DMS114 treated with DMSO at 0.1 percent for 48 hours (cell line): ENCODE data around the gene TRHDE.
"Not testable (repeated sequence)": the region's sequence is repeated elsewhere in the genome, so short reads cannot be mapped to it uniquely, and the experiment has no call there.

Experiments
- DNase-seq: peaks from one replicate; lab custom pipeline; 2025; ENCODE audit not compliant: unreplicated experiment; lab: John Stamatoyannopoulos, UW

The TRHDE gene

GRCh38 chr12:72505227-72505626, 233.1 kb downstream of the TRHDE start:
- DNase-seq: no peak

- DNase-seq: no peak
Measured at GRCh38 chr12:72509891-72510290, 237.7 kb downstream of the TRHDE start.

DNA sequence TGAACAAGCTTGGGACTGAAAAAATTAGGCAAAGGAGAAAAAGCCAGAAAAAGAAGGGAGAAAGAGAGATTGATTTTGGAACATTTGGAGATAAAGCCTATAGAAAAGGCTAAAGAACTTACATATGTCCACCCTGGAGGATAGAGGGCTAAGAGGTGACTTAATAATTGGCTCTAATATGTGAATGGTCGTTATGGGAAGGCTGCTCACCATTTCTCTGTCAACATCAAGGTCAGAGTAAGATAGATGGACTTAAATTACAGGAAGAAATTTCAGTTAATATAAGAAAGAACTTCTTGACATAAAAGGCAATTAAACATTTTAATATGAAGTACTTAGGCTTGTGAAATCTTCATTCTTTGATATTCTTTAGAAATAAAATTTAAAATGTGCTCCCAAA, 238.6 kb downstream of the TRHDE start:
- no peak for DNase-seq

GRCh38 chr12:72511498-72511897, 239.3 kb downstream of the TRHDE start:
- no peak for DNase-seq

- DNase-seq: no peak
Measured at GRCh38 chr12:72511906-72512305, 239.7 kb downstream of the TRHDE start.

GRCh38 chr12:72520044-72520678, 248.0 kb downstream of the TRHDE start:
- not testable (repeated sequence) for DNase-seq

DNA sequence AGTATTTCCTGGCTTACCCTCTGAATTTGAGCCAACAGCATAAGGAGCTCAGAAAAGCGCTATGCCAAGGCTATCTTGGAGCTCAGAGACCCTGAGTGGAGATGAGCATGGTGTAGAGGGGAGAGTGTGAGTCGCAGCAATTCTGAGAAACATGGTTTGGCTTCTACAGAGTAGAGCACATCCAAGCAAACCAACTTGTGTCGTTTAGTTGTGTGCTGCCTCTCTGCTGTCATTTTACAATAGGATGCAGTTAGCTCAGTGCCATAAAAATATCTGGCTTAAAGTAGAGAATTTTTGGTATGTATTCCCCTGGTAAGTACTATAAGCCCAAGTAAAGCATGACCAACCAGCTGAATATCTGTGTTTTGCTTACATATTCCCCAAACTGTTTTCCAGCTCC, 249.2 kb downstream of the TRHDE start:
- no peak for DNase-seq

GRCh38 chr12:72522411-72522810, 250.2 kb downstream of the TRHDE start:
- DNase-seq: no peak

GRCh38 chr12:72523754-72524153, 251.6 kb downstream of the TRHDE start:
- no peak for DNase-seq

DNA sequence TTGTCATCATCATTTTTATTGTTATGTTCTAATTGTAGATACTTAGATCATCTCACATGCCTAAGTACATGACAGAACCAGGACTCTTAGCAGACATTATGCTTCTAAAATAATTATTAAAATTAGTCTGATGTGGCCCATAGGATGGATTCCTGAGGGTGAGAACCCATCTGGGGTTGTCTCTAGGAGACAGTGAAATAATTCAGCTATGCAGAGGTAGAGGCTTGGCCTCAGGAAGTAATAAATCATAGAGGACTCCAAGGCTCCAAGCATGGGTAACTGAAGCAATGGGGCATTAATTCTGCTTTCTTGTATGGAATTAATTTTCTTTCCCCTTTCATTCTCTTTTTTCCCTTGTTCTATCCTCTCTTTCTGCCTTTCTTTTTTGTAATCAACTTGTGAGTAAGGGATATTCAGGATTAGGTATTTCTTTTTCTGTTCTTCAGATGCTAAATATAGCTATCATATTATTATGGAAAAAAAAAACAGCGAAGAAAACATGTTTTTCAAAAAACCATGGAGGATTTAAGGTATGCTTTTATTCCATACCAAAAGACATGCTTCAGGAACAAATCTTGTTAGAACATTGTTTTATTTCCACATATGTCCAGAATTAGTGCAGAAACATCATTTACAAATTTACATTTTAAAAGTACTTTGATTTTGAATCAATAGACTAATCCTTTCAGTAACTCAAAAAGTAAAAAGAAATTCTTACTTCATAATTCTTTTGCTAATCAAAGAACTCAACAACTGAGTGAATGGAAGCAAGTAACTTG, 263.2 kb downstream of the TRHDE start:
- DNase-seq: no peak

DNA sequence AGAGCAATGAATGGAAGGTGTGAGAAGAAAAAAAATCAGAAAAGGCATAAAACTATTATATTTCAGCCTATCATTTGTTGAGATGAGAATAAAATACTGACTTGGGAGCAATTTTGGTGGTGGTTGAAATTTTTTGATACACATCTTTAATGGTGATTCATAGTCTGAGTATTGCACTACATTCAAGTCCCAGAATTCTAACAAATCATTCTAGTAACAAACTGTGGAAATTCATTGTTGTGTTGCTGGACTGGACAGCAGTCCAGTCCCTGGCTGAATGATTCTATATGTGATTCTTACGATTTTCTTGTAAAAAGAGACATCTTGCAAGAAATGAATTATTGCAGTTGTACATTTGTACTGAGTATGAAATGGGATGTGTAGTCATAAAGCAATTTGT, 268.6 kb downstream of the TRHDE start:
- DNase-seq: no peak

GRCh38 chr12:72543777-72544467, 271.8 kb downstream of the TRHDE start:
- no peak for DNase-seq

DNA sequence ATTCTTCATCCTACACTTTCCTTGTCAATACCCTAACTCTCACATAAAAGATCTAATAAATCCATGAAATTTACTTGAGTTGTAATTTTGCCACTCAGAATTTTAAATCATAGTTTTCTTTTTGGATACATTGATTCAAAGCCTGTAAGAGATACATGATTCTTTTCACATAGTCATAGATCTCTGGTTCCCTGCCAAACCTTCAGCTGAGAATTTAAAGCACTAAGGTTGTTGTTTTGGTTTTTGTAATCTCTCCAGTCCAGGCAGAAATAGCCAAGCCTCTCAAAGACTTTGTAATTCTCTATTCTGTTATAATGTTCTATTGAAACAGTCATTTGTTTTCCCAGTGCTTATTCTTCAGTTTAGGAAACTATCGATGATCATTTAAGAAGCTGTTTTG, 273.9 kb downstream of the TRHDE start:
- no peak for DNase-seq

GRCh38 chr12:72547573-72547972, 275.4 kb downstream of the TRHDE start:
- DNase-seq: no peak

DNA sequence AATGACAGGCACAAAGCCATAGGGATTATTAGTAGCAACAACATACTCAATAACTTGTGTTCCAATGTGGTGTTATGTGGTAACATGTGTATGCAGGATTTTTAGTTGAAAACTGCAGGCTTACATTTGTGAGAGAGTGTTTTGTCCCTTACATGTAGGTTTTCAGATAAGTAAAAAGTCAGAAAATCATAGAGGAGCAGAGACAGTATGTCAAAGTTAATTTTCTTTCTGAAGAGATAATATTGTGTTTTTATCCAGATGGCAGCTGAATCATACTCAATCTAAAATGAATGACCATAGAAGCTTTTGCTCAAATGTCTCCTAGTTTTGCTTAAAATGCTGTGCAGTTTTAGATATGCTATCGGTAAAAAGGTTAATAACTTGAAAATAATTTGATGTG, 277.0 kb downstream of the TRHDE start:
- DNase-seq: no peak

DNA sequence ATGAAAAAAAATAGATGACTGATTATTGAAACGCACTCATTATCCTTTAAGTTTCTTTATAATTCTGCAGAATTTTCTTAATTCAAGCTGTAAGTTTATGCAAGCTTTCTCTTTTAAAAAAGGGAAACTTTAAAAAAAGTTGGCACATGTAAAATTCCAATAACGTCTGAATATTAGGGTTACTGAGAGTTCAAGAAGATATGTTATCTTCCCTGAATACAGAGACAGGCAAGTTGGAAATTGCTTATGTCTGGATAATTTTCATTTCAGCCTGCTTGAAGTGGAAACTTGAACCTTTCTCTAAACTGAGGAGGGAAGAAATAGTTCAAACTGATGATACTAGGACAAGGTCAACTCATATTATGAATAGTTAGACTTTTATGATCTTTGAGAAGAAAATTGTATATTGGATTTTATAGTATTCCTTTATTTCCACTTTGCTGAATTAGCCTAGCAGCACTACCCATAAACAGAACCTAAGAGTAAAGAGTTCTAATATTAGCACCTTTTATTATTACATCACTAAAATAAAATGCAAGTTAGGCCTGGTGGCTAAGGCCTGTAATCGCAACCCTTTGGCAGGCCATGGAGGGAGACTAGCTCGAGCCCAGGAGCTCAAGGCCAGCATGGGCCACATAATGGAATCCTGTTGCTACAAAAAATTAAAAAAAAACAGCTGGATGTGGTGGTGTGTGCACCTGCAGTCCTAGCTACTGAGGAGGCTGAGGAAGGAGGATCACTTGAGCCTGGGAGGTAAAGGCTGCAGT, 288.0 kb downstream of the TRHDE start:
- no peak for DNase-seq

DNA sequence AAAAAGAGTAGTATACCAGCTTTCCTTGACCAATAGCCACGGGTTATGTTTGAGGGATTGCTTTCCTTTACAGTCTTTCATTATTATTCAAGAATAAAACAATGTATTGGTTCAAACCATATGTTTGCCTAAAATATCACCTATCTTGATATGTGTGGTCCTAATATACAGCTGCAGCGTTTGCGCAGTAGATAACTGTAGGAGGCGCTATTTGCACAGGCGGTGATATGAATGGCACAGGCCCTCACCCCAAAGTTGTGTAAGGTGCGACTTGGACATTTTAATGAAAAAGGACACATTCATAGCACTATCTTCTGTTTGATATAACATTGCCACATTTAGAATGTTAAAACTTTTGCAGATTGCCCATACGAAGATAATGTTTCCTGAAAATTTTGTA, 298.4 kb downstream of the TRHDE start:
- no peak for DNase-seq

- DNase-seq: no peak
Measured at GRCh38 chr12:72574138-72574537, 302.0 kb downstream of the TRHDE start.

DNA sequence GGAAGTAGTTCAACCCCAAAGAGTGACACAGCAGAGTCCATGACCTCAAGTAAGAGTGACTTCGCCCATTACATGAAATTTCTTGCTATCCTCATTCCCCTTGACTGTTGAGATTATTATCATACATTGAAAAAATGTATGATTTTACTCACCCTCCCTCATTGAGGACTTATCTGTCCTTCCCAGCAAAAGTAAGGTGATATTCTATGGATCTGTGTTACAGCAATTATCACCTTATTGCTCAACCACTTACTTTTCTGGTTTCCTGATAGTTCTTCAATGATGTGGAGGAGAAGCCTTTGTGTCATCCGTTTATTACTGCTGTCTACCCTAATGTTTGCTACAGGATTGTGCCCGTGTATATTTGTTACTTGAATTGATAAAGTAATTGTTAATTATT, 306.2 kb downstream of the TRHDE start:
- DNase-seq: no peak

DNA sequence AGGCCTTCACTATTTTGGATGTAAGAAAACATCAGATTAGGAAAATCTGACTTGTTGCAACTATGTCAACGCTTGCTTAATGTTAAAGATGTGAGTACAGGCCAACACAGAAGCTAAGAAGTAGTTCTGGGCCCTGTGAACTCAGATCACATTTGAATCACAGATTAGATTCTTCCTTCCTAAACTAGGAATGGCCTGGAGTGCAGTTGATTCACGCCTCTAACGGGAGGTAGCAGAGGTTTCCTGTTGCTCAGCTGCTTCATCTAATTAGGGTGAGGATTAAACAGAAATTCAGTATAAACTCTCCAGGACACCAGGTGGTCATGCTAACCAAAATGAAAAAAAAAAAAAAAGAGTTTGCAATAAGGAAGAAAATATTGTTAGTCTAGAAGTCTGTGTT, 314.3 kb downstream of the TRHDE start:
- no peak for DNase-seq

- no peak for DNase-seq
Measured at GRCh38 chr12:72602581-72602980, 330.4 kb downstream of the TRHDE start.
